Mammary epithelial cell (primary cell): ENCODE results near the gene CCDC57.

Source experiments
- EZH2 ChIP-seq: IDR thresholded peaks from 2 replicates; pipeline ENCODE4 v1.6.1; 2012; ENCODE audit warnings: low read length, inconsistent platforms, borderline replicate concordance
- TF ChIP-seq, protein P1 (sequence below), 2 donors: IDR thresholded peaks in 1 of 2; conservative IDR thresholded peaks in 1 of 2; 2 replicates each; pipeline ENCODE4 v1.5.1; 2011 to 2012; ENCODE audit warnings: inconsistent platforms in 2 of 2, low read length in 2 of 2, mild to moderate bottlenecking in 2 of 2, control low read depth in 1 of 2, low read depth in 1 of 2; ENCODE audit not compliant: insufficient read depth in 1 of 2; ENCODE audit errors: extremely low read depth in 1 of 2

DNA sequence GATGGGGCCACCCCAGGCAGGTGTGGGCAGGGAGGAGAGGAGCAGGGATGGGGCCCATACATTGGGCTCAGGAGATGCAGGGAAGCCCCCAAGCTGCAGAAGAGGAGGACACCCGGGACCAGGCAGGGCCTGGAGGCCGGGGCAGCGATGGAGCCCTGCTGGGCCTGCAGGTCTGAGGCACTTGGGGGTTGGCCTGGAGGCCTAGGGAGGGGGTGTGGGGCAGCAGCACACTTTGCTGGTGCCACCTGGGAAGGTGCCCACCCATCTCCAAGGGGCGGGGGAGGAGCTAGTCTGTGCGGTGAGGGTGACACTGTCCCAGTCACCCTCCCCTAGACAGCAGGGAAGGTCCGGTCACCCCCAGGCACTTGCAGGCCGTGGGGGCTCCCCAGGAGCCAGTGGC is 6.4 kb upstream of the CCDC57 start:
- no peak for TF ChIP-seq EZH2
- TF ChIP-seq, protein P1, sequence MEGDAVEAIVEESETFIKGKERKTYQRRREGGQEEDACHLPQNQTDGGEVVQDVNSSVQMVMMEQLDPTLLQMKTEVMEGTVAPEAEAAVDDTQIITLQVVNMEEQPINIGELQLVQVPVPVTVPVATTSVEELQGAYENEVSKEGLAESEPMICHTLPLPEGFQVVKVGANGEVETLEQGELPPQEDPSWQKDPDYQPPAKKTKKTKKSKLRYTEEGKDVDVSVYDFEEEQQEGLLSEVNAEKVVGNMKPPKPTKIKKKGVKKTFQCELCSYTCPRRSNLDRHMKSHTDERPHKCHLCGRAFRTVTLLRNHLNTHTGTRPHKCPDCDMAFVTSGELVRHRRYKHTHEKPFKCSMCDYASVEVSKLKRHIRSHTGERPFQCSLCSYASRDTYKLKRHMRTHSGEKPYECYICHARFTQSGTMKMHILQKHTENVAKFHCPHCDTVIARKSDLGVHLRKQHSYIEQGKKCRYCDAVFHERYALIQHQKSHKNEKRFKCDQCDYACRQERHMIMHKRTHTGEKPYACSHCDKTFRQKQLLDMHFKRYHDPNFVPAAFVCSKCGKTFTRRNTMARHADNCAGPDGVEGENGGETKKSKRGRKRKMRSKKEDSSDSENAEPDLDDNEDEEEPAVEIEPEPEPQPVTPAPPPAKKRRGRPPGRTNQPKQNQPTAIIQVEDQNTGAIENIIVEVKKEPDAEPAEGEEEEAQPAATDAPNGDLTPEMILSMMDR (conservative IDR thresholded peaks at IDR 0.05 in 1 of 2, IDR thresholded peaks at IDR 0.05 in 1 of 2; ENCODE audit: extremely low read depth in 1 of 2, insufficient read depth in 1 of 2, low read depth in 1 of 2, low read length in 2 of 2), result no peak
